ENCODE measurements around the gene TNFRSF9.

GRCh38 chr1:7975212-7975865 is 34.7 kb upstream of the TNFRSF9 start:
- TF ChIP-seq CTCF (optimal IDR thresholded peaks at IDR 0.05 in 1 of 3, IDR thresholded peaks at IDR 0.05 in 1 of 3, conservative IDR thresholded peaks at IDR 0.05 in 1 of 3; ENCODE audit: extremely low read depth in 1 of 3, insufficient read depth in 2 of 3, low read length in 3 of 3), result peak; percentile 98 to 99 (median 98)
- TF ChIP-seq EZH2 (IDR thresholded peaks at IDR 0.05; ENCODE audit: low read length), result no peak

Measured in keratinocyte (primary cell).